Diencephalon (tissue), 1 donor: Measurements from ENCODE around the gene PIBF1. TPM values are rescaled to one million over a fixed set of nuclear protein-coding genes. Genes with fewer than 3 reads are reported as not detected.

Source experiments
- small RNA-seq: library from RNA; depleted of rRNA; stranded (forward); fragments of <200 nt; gene quantifications from one replicate; pipeline ENCODE3, GENCODE V24; 2014
- total RNA-seq: library from RNA; depleted of rRNA; stranded (reverse); fragments of >200 nt; gene quantifications from one replicate; pipeline ENCODE4 v1.2.3, GENCODE V29; 2014

PIBF1 gene, protein sequence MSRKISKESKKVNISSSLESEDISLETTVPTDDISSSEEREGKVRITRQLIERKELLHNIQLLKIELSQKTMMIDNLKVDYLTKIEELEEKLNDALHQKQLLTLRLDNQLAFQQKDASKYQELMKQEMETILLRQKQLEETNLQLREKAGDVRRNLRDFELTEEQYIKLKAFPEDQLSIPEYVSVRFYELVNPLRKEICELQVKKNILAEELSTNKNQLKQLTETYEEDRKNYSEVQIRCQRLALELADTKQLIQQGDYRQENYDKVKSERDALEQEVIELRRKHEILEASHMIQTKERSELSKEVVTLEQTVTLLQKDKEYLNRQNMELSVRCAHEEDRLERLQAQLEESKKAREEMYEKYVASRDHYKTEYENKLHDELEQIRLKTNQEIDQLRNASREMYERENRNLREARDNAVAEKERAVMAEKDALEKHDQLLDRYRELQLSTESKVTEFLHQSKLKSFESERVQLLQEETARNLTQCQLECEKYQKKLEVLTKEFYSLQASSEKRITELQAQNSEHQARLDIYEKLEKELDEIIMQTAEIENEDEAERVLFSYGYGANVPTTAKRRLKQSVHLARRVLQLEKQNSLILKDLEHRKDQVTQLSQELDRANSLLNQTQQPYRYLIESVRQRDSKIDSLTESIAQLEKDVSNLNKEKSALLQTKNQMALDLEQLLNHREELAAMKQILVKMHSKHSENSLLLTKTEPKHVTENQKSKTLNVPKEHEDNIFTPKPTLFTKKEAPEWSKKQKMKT
- 36.2 TPM for total RNA-seq

DNA sequence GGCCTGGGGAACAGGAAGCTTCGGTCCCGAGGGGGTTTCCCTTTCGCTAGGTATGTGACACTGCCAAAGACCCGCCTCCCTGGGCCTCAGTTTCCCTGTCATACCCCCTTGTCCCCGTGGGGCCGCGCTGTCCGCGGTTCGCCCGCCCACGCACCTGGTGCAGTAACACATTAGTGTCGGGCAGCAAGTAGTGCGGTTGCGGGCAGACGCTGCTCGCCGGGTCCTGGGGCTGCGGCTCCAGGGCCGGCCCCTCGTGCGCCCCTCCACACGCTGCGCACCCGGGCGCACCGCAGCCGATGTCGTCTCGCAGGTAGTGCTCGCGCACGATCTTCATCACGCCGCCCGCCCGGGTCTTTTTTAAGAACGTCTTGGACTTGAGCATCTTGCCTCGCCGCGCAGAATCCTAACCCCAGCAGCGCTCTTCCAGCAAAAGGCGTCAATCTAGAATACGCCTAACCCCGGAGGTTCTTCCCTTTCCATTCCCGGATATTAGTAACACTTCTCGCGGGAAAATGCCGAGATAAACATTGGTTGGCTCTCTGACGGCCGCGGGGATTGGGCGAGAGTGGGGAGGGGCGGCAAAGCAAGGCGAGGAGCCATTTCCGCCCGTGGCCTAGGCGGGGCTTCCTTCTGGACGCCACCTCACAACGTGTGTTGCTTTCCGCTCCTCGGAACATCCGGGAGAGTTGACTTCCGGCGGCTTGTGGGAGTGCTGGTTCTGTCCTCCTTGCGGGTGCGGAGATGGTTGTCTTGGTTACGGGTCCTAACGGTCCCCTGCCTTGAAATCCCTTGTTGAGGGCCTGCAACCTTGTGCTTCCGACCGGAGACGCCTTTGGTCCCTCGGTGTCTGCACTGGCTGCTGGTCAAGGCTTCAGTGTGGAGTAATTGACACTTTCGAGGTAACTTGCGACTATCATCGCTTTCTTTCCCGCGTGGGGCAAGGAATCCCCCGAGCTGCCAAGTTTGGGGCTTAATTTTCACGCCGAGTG, at the start of gene PIBF1, which contains the start of gene DIS3:
PIBF1 (plus strand) TSS at position 683 of the 989 bp plus-strand sequence. CDS start 1,337 bp downstream, outside the sequence.
DIS3 (minus strand) TSS at position 450 of the 989 bp plus-strand sequence; CDS start at position 382, 68 bp downstream.

DNA sequence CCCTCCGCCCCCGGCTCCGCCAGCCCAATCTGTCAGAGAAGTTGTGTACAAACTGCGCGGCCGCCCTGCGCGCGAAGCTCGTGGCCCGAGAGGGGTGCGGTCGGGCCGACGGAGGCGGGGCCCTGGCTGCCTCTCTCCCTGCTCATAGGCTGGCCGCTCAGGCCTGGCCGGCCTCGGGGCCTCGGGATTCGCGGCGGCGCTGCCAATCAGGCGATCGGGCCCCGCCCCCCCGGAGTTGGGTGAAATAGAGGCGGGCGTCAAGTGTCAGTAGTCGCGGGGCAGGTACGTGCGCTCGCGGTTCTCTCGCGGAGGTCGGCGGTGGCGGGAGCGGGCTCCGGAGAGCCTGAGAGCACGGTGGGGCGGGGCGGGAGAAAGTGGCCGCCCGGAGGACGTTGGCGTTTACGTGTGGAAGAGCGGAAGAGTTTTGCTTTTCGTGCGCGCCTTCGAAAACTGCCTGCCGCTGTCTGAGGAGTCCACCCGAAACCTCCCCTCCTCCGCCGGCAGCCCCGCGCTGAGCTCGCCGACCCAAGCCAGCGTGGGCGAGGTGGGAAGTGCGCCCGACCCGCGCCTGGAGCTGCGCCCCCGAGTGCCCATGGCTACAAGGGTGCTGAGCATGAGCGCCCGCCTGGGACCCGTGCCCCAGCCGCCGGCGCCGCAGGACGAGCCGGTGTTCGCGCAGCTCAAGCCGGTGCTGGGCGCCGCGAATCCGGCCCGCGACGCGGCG, 277.0 kb downstream of the PIBF1 start, which contains the start of gene KLF5:
KLF5 (plus strand) TSS at position 270 of the 724 bp plus-strand sequence; CDS start at position 593, 323 bp downstream.

Small RNA genes lying within 50 kb of the gene (small RNA-seq; reads per million reads assigned to genes)
- gene RNU6-79P, result not detected

Other genes starting within 250 kb of the PIBF1 start
- 42.7 TPM for gene MZT1, start 54.5 kb upstream of the PIBF1 start, total RNA-seq
- 3.7 TPM for gene BORA, start 54.2 kb upstream of the PIBF1 start, total RNA-seq
- gene DIS3, start 233 bp upstream of the PIBF1 start, total RNA-seq, result 30.0 TPM